HG03108 (cell line): Measurements from ENCODE around the gene KRT32.

Source experiments
- ATAC-seq: cut with Tn5 transposase; IDR thresholded peaks from one replicate; pipeline ENCODE4 v1.9.1; 2021; ENCODE audit warnings: moderate library complexity; ENCODE audit not compliant: unreplicated experiment

KRT32 gene

GRCh38 chr17:41492771-41493170 is 25.6 kb upstream of the KRT32 start:
- ATAC-seq, result no peak

- ATAC-seq, result no peak
Observed at GRCh38 chr17:41492351-41492750, 25.2 kb upstream of the KRT32 start.

DNA sequence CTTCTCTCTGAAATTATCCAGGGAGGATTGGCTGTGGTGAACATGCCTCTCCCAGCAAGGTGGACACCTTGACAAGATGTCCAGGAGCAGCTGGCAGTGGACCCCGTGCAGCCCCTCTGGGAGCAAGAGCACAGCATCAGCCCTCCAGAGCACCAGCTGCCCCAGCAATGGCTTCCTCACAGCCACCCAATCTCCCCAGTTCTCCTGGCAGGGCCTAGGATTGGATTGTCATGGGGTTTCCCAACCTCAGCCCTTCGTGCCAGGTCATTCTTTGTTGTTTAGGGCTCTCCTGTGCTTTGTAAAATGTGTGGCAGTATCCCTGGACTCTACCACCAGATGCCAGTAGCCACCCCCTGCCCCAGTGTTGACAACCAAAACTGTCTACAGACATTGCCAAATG is 24.3 kb upstream of the KRT32 start:
- no peak for ATAC-seq

DNA sequence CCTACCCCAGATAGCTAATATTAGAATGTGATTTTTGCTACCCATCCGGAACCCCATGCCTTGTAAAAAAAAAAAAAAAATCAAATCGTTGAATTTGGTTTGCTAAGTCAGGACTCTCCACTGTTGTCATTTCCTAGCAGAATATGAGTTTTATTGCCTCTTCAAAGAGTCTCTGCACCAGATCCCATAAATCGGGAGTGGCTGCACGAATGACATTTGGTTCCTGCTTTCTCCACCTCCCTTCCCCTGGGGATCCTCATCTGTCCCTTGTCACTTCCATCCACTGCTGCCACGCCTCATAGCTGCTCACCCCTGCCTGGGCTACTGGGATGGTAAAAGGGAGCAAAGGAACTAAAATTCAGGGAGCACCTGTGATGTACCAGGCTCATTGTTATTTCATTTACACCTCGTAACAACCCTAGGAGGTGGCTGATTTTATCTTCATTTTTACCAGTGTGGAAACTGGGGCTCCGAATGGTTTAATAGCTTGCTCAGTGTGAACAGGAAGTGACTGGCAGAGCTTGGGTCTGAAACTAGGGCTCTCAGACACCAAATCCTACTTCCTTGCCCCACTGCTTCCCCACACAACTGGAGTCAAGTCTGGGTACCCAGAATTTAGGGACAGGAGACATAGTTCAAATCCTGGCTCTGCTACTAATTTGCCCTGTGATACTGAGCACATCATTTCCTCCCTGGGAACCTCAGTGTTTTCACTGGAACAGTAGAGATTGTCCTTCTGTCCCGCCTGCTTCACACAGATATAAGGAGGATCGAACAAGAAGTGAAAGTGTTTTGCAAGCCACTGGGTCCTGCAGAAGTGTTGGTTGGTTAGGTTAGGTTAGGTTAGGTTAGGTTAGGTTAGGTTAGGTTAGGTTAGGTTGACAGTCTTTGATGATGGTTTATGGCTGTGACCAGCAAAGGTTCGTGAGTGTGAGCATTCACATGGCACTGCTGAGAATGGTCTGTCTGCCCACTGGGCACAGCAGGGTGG is 23.1 kb upstream of the KRT32 start:
- no peak for ATAC-seq

DNA sequence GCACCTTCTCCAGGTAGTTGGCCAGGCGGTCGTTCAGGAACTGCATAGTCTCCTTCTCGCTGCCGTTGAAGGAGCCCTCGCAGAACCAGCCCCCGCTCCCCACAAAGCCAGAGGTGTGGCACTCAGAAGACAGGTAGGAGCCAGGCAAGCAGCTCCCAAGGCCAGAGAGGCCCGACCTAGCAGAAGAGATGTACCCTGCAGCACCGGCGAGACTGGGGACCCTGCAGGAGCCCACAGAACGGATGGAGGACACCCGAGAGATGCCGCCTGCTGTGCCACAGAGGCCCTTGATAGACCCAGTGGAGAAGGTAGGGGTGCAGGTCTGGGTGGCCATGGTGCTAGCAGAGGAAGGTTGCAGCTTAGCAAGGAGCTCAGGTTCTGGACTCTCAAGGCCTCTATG is 22.3 kb upstream of the KRT32 start, which contains the start of gene KRT36:
TSS of gene KRT36 (minus strand) at position 380 of the 400 bp plus-strand sequence. CDS start at position 334, 46 bp downstream.
- ATAC-seq, result no peak

DNA sequence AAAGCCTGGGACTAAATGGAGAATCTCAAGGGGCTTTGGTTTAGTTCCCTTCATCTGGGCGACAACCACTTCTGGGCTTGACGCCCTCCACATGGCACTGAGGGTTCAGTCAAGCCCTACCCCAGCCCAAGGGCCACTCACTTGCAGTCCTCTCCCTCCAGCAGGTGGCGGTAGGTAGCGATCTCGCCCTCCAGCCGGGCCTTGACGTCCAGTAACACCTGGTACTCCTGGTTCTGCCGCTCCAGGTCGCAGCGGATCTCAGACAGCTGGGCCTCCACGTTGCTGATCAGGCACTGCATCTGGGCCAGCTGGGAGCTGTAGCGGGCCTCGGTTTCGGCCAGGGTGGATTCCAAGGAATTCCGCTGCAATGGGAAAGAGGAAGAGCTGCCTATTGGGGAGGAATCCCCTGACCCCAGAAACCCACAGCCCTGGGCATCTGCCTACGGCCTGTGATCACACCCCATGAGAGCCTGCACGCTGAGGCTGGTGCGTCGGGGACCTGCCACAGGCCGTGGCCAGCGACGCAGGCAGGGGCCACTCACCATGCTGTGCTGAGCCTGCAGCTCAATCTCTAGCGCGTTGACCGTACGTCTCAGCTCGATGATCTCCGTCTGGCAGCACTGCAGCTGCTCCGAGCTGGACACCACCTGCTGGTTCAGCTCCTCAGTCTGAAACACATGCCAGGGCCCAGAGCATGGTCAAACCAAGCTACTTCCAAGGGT is 19.8 kb upstream of the KRT32 start:
- no peak for ATAC-seq

- ATAC-seq, result no peak
Observed at GRCh38 chr17:41486316-41486715, 19.1 kb upstream of the KRT32 start.

- no peak for ATAC-seq
Observed at GRCh38 chr17:41484920-41485904, 18.0 kb upstream of the KRT32 start.

DNA sequence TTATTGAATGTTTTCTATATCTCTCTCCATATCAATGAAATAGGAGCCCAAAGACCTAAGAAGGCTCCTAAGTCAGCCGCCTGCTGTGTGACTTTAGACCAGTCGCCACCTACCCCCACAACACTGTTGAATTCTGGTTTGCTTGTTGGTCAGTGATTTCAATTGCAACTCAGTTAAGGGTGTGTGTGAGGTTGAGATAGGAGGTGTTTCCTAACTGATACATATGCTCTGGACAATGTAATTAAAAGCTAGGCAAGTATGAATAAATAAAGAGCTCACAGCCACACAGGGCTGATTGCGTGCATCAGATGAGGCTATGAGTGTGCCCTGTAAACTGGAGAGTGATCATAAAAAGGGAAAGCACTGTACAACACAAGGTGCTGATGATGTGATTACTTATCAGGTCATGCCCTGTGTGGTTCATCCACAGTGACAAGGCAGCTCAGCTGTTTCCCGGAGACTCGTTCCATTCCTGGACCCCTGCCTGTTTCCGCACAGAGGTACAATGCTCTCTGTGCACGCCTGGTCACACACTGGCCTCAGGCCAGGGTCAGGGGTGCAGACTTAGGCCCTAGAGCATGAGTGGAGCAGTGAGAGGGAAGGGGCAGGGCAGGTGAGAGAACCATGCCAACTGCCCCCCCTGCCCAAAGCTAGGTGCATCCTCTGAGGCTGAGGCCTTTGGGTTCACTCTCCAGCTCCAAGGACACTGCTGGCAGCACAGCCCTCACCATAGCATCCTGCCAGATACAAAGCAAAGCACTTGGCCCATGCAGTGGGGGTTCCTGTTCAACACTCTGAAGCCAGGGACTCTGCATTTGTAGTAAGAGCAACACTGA is 17.0 kb upstream of the KRT32 start:
- no peak for ATAC-seq

GRCh38 chr17:41483531-41483930 is 16.3 kb upstream of the KRT32 start:
- ATAC-seq, result no peak

GRCh38 chr17:41481036-41481435 is 13.8 kb upstream of the KRT32 start, which contains the start of gene KRT35:
KRT35 (minus strand) TSS chr17:41481151; CDS start chr17:41481097, 54 bp downstream.
- ATAC-seq, result no peak

DNA sequence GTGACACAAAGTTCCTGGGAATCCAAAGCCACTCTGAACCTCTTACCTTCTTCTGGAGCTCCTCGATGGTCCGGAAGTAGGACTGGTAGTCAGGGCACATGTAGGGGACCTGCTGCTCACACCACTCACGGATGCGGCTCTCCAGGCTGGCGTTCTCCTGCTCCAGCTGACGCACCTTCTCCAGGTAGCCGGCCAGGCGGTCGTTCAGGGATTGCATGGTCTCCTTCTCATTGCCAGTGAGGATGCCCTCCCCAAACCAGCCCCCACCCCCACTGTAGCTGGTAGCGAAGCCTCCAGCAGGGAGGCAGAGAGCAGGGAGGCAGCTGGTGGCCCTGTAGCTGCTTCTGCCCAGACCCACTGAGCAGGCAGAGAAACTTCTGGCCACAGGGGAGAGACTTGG is 13.4 kb upstream of the KRT32 start:
- ATAC-seq, result no peak

DNA sequence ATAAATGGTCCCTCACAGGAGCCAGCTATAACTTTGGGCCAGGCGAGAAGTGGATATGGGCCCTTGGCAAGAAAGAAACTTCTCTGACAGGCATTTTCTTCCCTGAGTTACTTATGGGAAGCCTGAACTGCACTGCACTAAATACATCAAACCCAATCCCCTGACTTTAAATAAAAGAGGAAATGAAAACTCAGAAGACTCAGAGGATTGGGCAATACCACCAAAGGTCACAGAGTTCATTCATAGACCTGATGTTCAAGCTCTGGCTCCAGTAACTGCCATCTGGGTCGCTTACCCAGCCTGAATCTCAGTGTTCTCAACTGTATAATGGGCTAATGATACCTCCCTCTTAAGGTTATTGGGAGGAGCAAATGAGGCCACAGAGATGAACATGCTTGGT is 12.9 kb upstream of the KRT32 start:
- no peak for ATAC-seq

DNA sequence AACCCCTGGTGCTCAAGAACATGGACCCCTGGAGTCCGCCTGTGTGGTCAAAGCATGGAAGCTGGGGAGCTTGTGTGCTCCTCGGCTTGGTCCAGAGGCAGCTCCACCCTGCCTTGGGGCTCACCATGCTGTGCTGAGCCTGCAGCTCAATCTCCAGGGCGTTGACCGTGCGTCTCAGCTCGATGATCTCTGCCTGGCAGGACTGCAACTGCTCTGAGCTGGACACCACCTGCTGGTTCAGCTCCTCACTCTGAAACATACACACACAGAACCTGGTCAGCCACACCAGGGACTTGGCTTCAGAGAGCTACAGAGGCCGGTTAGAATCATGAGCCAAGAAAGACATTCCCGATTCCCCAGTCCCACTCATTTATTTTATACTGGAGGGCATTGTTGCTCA is 11.1 kb upstream of the KRT32 start:
- no peak for ATAC-seq

DNA sequence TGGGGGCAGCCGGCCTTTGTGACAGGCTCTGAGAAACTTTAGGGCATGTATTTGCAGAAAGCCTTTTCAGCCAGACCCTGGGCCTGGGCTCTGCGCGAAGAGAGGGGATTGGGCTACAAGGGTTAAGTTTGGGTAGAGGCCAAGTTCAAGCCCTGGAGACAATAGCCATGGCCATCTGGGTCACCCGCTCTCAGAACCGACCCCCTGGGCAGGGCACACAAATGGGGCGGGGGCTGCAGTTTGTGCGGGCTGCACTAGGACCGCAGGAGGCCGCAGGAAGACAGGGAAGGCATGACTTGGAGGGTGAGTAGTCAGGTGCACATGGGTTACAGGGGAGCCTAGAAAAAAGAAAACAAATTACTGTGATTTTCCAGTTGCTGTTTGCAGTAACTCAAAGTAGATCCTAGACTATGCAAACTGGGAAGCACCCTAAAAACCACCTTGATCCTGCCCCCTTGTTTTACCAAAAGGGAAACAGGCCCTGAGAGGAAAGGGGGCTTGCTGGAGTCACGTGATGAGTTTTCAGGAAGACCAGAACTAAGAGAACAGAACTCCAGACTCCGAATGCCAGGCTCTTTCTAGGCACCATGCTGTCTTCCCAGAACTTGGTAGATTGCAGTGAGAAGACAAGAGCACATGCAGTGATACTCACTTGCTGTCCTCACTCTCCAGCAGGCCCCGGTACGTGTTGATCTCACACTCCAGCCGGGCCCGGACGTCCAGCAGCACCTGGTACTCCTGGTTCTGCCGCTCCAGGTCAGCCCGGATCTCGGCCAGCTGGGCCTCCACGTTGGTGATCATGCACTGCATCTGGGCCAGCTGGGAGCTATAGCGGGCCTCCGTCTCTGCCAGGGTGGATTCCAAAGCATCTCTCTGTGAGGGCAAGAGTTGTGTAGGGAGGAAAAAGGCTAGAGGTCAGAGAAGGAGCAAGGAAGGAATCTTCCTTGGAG is 10.0 kb upstream of the KRT32 start:
- no peak for ATAC-seq

- no peak for ATAC-seq
Observed at GRCh38 chr17:41475421-41475820, 8.2 kb upstream of the KRT32 start.

DNA sequence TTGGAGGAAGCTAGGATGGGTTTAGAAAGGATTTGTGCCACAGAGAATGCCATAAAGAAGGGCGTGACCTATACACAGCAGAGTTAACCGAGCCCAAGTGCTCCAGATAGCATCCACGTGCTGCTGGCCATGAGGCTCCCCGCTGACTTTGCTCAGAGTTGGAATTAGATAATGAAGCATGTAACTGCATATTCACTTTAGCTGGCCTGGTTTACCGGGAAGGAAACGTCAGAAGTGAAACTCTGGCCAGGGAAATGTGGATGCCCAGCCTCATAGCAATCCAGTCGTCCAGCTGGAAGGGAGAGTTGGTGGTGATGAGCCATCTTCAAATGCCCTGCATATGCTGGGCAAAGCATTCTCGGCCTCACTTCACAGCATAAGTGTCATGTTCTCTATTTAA is 7.7 kb upstream of the KRT32 start:
- ATAC-seq, result no peak

DNA sequence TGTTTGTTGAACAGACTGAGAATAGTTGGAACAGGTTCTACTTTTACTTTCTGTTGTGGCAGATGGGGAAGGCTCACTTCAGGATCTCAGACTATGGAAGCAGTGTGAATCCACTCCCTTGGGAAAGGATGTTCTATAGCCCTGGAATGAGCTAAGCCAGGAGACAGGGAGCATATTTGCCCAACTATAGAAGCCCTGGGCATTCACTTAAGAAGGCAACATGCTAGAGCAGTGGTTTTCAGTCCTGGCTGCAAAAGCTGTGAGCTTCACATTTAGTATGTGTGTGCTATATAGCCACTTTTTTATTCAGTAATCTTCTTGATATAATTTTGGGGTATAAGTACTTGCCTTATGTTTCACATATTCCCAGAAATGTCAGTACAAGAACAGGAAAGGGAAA is 1.2 kb upstream of the KRT32 start:
- no peak for ATAC-seq

DNA sequence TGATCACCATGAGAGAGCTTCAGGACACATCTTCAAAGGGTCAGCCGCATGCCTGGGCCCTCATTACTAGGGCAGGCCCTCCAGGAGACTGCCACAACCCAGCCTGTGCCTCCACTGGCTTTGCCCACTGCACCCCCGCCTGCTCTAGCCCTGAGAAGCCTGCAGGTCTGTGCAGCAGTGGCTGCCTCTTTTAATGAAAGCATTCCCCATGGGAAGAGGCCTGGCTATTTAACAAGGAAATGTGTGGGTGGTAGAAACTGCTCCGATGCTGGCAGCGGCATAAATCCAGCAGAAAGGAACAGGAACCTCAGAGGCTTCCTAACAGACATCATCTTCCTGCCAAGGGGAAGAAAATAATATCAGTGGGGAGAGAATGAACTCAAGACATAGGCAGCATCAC is 375 bp upstream of the KRT32 start:
- ATAC-seq, result no peak
